GM21723 (cell line): ENCODE results near the gene DRAP1.
"Not testable (repeated sequence)": the region's sequence is repeated elsewhere in the genome, so short reads cannot be mapped to it uniquely, and the experiment has no call there.

Experiments used
- ATAC-seq: cut with Tn5 transposase; IDR thresholded peaks from one replicate; pipeline ENCODE4 v1.9.1; 2021; ENCODE audit warnings: mild to moderate bottlenecking, moderate library complexity; ENCODE audit not compliant: unreplicated experiment

Gene DRAP1

GRCh38 chr11:65931773-65932557 lies 12.7 kb downstream of the DRAP1 start:
- no peak for ATAC-seq

GRCh38 chr11:65932558-65932919 lies 13.3 kb downstream of the DRAP1 start:
- no peak for ATAC-seq

GRCh38 chr11:65934014-65934413 lies 14.8 kb downstream of the DRAP1 start:
- ATAC-seq, result no peak

GRCh38 chr11:65937766-65938165 lies 18.5 kb downstream of the DRAP1 start:
- ATAC-seq, result no peak

GRCh38 chr11:65941720-65942310 lies 22.6 kb downstream of the DRAP1 start:
- no peak for ATAC-seq

GRCh38 chr11:65942531-65942930 lies 23.3 kb downstream of the DRAP1 start:
- no peak for ATAC-seq

- ATAC-seq, result no peak
These were observed 25.0 kb downstream of the DRAP1 start for GRCh38 chr11:65944191-65944590.

GRCh38 chr11:65944767-65945166 lies 25.5 kb downstream of the DRAP1 start:
- no peak for ATAC-seq

GRCh38 chr11:65945430-65945911 lies 26.2 kb downstream of the DRAP1 start, which contains the start of gene TSGA10IP:
TSS of gene TSGA10IP (plus strand) at chr11:65945480. CDS start at chr11:65945676, 196 bp downstream.
- ATAC-seq, result no peak

GRCh38 chr11:65945941-65946558 lies 26.8 kb downstream of the DRAP1 start:
- ATAC-seq, result no peak

- ATAC-seq, result no peak
These were observed 27.4 kb downstream of the DRAP1 start for GRCh38 chr11:65946655-65947054.

GRCh38 chr11:65947133-65947532 lies 27.9 kb downstream of the DRAP1 start:
- ATAC-seq, result no peak

- ATAC-seq, result no peak
These were observed 28.4 kb downstream of the DRAP1 start for GRCh38 chr11:65947603-65948125.

GRCh38 chr11:65950711-65951110 lies 31.5 kb downstream of the DRAP1 start:
- ATAC-seq, result not testable (repeated sequence)

GRCh38 chr11:65951641-65952040 lies 32.4 kb downstream of the DRAP1 start:
- ATAC-seq, result not testable (repeated sequence)

GRCh38 chr11:65952052-65952521 lies 32.9 kb downstream of the DRAP1 start:
- no peak for ATAC-seq

- no peak for ATAC-seq
These were observed 34.2 kb downstream of the DRAP1 start for GRCh38 chr11:65953471-65953870.

GRCh38 chr11:65954771-65955170 lies 35.5 kb downstream of the DRAP1 start:
- ATAC-seq, result no peak

GRCh38 chr11:65958291-65958690 lies 39.1 kb downstream of the DRAP1 start:
- no peak for ATAC-seq

- ATAC-seq, result no peak
These were observed 39.7 kb downstream of the DRAP1 start for GRCh38 chr11:65958774-65959420.

GRCh38 chr11:65960824-65961266 lies 41.6 kb downstream of the DRAP1 start:
- ATAC-seq, result no peak
